GM21367 (cell line): Measurements from ENCODE around the gene F2.
A peak's percentile ranks its signal among the peaks of the same experiment; 100 is the strongest.
"Not testable (repeated sequence)": the region's sequence is repeated elsewhere in the genome, so short reads cannot be mapped to it uniquely, and the experiment has no call there.

Experiments used
- ATAC-seq: cut with Tn5 transposase; IDR thresholded peaks from one replicate; pipeline ENCODE4 v1.9.1; 2021; ENCODE audit not compliant: unreplicated experiment

F2 gene

GRCh38 chr11:46684367-46684766, 34.6 kb upstream of the F2 start:
- no peak for ATAC-seq

- ATAC-seq = no peak
Measured at GRCh38 chr11:46686886-46687795, 31.9 kb upstream of the F2 start.

- ATAC-seq = no peak
Measured at GRCh38 chr11:46690702-46691101, 28.3 kb upstream of the F2 start.

- ATAC-seq = no peak
Measured at GRCh38 chr11:46692450-46692849, 26.6 kb upstream of the F2 start.

- ATAC-seq = no peak
Measured at GRCh38 chr11:46693597-46694012, 25.4 kb upstream of the F2 start.

- no peak for ATAC-seq
Measured at GRCh38 chr11:46694072-46694471, 24.9 kb upstream of the F2 start.

GRCh38 chr11:46694607-46695006, 24.4 kb upstream of the F2 start:
- ATAC-seq = no peak

GRCh38 chr11:46695345-46696211, 23.4 kb upstream of the F2 start:
- no peak for ATAC-seq

- ATAC-seq = no peak
Measured at GRCh38 chr11:46696212-46696558, 22.8 kb upstream of the F2 start.

- no peak for ATAC-seq
Measured at GRCh38 chr11:46697303-46697702, 21.7 kb upstream of the F2 start.

GRCh38 chr11:46697723-46698122, 21.3 kb upstream of the F2 start:
- no peak for ATAC-seq

- no peak for ATAC-seq
Measured at GRCh38 chr11:46698597-46698996, 20.4 kb upstream of the F2 start.

GRCh38 chr11:46700241-46701077, 18.6 kb upstream of the F2 start, which contains the start of the genes ARHGAP1 and ZNF408:
Gene ARHGAP1, minus strand, starts transcription at chr11:46700619. Its CDS starts 4,512 bp downstream, at chr11:46696107.
Gene ZNF408, plus strand, starts transcription at chr11:46701031. Its CDS starts 17 bp downstream, at chr11:46701048.
- ATAC-seq = peak; percentile 87

GRCh38 chr11:46701078-46701654, 17.8 kb upstream of the F2 start:
- peak; percentile 3 for ATAC-seq

- ATAC-seq = no peak
Measured at GRCh38 chr11:46705070-46705688, 13.8 kb upstream of the F2 start.

GRCh38 chr11:46706886-46707285, 12.1 kb upstream of the F2 start:
- no peak for ATAC-seq

- not testable (repeated sequence) for ATAC-seq
Measured at GRCh38 chr11:46709351-46709750, 9.7 kb upstream of the F2 start.

- no peak for ATAC-seq
Measured at GRCh38 chr11:46710821-46711269, 8.2 kb upstream of the F2 start.

- ATAC-seq = no peak
Measured at GRCh38 chr11:46711303-46711702, 7.7 kb upstream of the F2 start.
